Tibial nerve (tissue), 4 donors: ENCODE measurements around the gene GMEB2. TPM values are rescaled to one million over a fixed set of nuclear protein-coding genes. Genes with fewer than 3 reads are reported as not detected.

ENCODE experiments used
- DNase-seq, 2 donors: peaks; one replicate each; pipeline ENCODE4 v3.0.0-alpha.2; 2019; ENCODE audit warnings: low spot score in 2 of 2
- H3K27ac ChIP-seq, 4 donors: fragments of 200-600 bp; sonication (generic) in 3 of 4; one replicate each; pipeline ENCODE4 v1.5.1; 2017 to 2019; ENCODE audit warnings: mild to moderate bottlenecking in 1 of 4
- H3K27me3 ChIP-seq, 2 donors: fragments of 200-600 bp; sonication (generic) in 1 of 2; one replicate each; pipeline versions ENCODE4 v1.5.1 to v1.6.0; 2017 to 2019
- H3K36me3 ChIP-seq, 3 donors: fragments of 200-600 bp; sonication (generic); one replicate each; pipeline ENCODE4 v1.5.1; 2018 to 2019
- H3K4me1 ChIP-seq, 4 donors: fragments of 200-600 bp; sonication (generic) in 3 of 4; one replicate each; pipeline ENCODE4 v1.5.1; 2017 to 2019
- H3K4me3 ChIP-seq, 4 donors: fragments of 200-600 bp; sonication (generic) in 3 of 4; one replicate each; pipeline ENCODE4 v1.5.1; 2017 to 2019; ENCODE audit warnings: mild to moderate bottlenecking in 1 of 4, moderate library complexity in 1 of 4
- H3K9me3 ChIP-seq, 4 donors: fragments of 200-600 bp; sonication (generic) in 3 of 4; one replicate each; pipeline ENCODE4 v1.5.1; 2017 to 2019
- CTCF ChIP-seq, 5 experiments: fragments of 200-600 bp in 3 of 5; fragments of 450-650 bp in 2 of 5; sonication (generic) in 3 of 5; IDR thresholded peaks; one replicate each; pipeline ENCODE4 v1.5.1; 2016 to 2019; ENCODE audit warnings: antibody characterized with exemption in 5 of 5, mild to moderate bottlenecking in 3 of 5, moderate library complexity in 2 of 5
- EP300 ChIP-seq, 2 donors: sonication (generic); formaldehyde crosslinking; IDR thresholded peaks; one replicate each; pipeline ENCODE4 v1.6.1; 2017; ENCODE audit warnings: antibody characterized with exemption in 2 of 2, mild to moderate bottlenecking in 1 of 2
- POLR2A ChIP-seq, 2 donors: fragments of 450-650 bp; IDR thresholded peaks; one replicate each; pipeline ENCODE4 v1.6.1; 2017; ENCODE audit warnings: antibody characterized with exemption in 2 of 2, mild to moderate bottlenecking in 2 of 2, moderate library complexity in 2 of 2
- WGBS, 2 donors: methylation state at CpG; one replicate each; pipeline ENCODE4 v1.1.5; 2018; 5-methylcytosine and 5-hydroxymethylcytosine counted together
- total RNA-seq, 4 donors: library from RNA; depleted of rRNA; stranded (reverse); fragments of >200 nt; gene quantifications; one replicate each; pipeline ENCODE4 v1.1.0, GENCODE V29; 2016

GMEB2 gene
- total RNA-seq, 4 donors from 2014 or later: 12.5 to 14.7 (median 13.7) TPM

GRCh38 chr20:63592661-63593060, 34.2 kb downstream of the GMEB2 start:
- WGBS, 2 donors: 91 to 95% methylated on average over 10 to 12 of the region's 13 CpGs
- H3K9me3 ChIP-seq: no peaks in the 10 kb centered on the region
- no peak overlapping the region for H3K4me3 ChIP-seq
- H3K27me3 ChIP-seq: no peaks in the 10 kb centered on the region
- H3K36me3 ChIP-seq: peaks cover 0 to 96% (median 25%) of the 10 kb centered on the region in 3 donors
- H3K27ac ChIP-seq: no peak overlapping the region
- peaks cover 0 to 18% (median 0%) of the 10 kb centered on the region in 4 donors for H3K4me1 ChIP-seq
- TF ChIP-seq POLR2A (IDR thresholded peaks at IDR 0.05): no peak
- TF ChIP-seq CTCF (IDR thresholded peaks at IDR 0.05): no peak
- no peak for TF ChIP-seq EP300 (IDR thresholded peaks at IDR 0.05)
- DNase-seq: no peak

GRCh38 chr20:63591786-63592355, 35.0 kb downstream of the GMEB2 start:
- WGBS, 2 donors: 96 to 97% methylated on average over 10 to 28 of the region's 28 CpGs
- H3K36me3 ChIP-seq: peaks cover 0 to 98% (median 25%) of the 10 kb centered on the region in 3 donors

GRCh38 chr20:63591147-63591533, 35.8 kb downstream of the GMEB2 start:
- H3K4me3 ChIP-seq: no peak overlapping the region
- WGBS, 2 donors: 92 to 94% methylated on average over 4 of the region's 4 CpGs
- H3K9me3 ChIP-seq: no peaks in the 10 kb centered on the region
- TF ChIP-seq EP300 (IDR thresholded peaks at IDR 0.05) (no peak), POLR2A (IDR thresholded peaks at IDR 0.05) (no peak), CTCF (IDR thresholded peaks at IDR 0.05) (no peak)
- H3K27ac ChIP-seq: no peak overlapping the region
- peaks cover 0 to 94% (median 25%) of the 10 kb centered on the region in 3 donors for H3K36me3 ChIP-seq
- H3K27me3 ChIP-seq: no peaks in the 10 kb centered on the region
- H3K4me1 ChIP-seq: peaks cover 0 to 18% (median 0%) of the 10 kb centered on the region in 4 donors
- no peak for DNase-seq

More at GRCh38 chr20:63591786-63592355, 35.0 kb downstream of the GMEB2 start:
- Histone ChIP-seq H3K4me3 (no peak overlapping the region), H3K4me1 (peaks cover 0 to 18% (median 0%) of the 10 kb centered on the region in 4 donors), H3K27me3 (no peaks in the 10 kb centered on the region), H3K9me3 (no peaks in the 10 kb centered on the region), H3K27ac (no peak overlapping the region)
- no peak for TF ChIP-seq EP300 (IDR thresholded peaks at IDR 0.05)
- no peak for TF ChIP-seq POLR2A (IDR thresholded peaks at IDR 0.05)
- TF ChIP-seq CTCF (IDR thresholded peaks at IDR 0.05): no peak
- DNase-seq: no peak

GRCh38 chr20:63590218-63591146, 36.4 kb downstream of the GMEB2 start:
- WGBS, 2 donors: 91 to 93% methylated on average over 27 to 51 of the region's 52 CpGs
- Histone ChIP-seq H3K4me1 (peaks cover 0 to 18% (median 0%) of the 10 kb centered on the region in 4 donors), H3K27me3 (no peaks in the 10 kb centered on the region), H3K4me3 (no peak overlapping the region), H3K9me3 (no peaks in the 10 kb centered on the region), H3K27ac (no peak overlapping the region), H3K36me3 (peaks cover 0 to 87% (median 23%) of the 10 kb centered on the region in 3 donors)
- TF ChIP-seq EP300 (IDR thresholded peaks at IDR 0.05): no peak
- DNase-seq: no peak

- H3K27ac ChIP-seq: no peak overlapping the region
- H3K4me3 ChIP-seq: no peak overlapping the region
- peaks cover 0 to 78% (median 20%) of the 10 kb centered on the region in 3 donors for H3K36me3 ChIP-seq
Measured at GRCh38 chr20:63589261-63590217, 37.4 kb downstream of the GMEB2 start.

More at GRCh38 chr20:63589261-63590217, 37.4 kb downstream of the GMEB2 start:
- DNase-seq: no peak
- Histone ChIP-seq H3K4me1 (peaks cover 0 to 17% (median 0%) of the 10 kb centered on the region in 4 donors), H3K27me3 (no peaks in the 10 kb centered on the region), H3K9me3 (no peaks in the 10 kb centered on the region)
- TF ChIP-seq POLR2A (IDR thresholded peaks at IDR 0.05) (no peak), EP300 (IDR thresholded peaks at IDR 0.05) (no peak), CTCF (IDR thresholded peaks at IDR 0.05) (no peak)
- 81 to 85% methylated on average over 35 to 37 of the region's 38 CpGs for WGBS, 2 donors
